Trophoblast cell (in vitro differentiated cells and primary cell): Measurements from ENCODE around the gene TIGD2.

ENCODE experiments used
- DNase-seq, 2 donors: peaks; one replicate each; pipeline ENCODE4 v3.0.0-alpha.2; 2016
- H2AFZ ChIP-seq: 2 replicates; pipeline ENCODE4 v1.6.1; 2013; ENCODE audit warnings: low read length, moderate library complexity, mild to moderate bottlenecking; ENCODE audit not compliant: insufficient read depth, poor library complexity
- H2AK5ac ChIP-seq: 2 replicates; pipeline ENCODE4 v1.6.1; 2013; ENCODE audit warnings: mild to moderate bottlenecking, low read length
- H2BK120ac ChIP-seq: 2 replicates; pipeline ENCODE4 v1.6.1; 2013; ENCODE audit warnings: low read length, mild to moderate bottlenecking, moderate library complexity; ENCODE audit not compliant: insufficient read depth, poor library complexity
- H2BK12ac ChIP-seq: 2 replicates; pipeline ENCODE4 v1.6.1; 2013; ENCODE audit warnings: mild to moderate bottlenecking, low read length, moderate library complexity
- H2BK5ac ChIP-seq: 2 replicates; pipeline ENCODE4 v1.6.1; 2013; ENCODE audit warnings: low read length, low read depth, moderate library complexity, mild to moderate bottlenecking; ENCODE audit not compliant: poor library complexity
- H3K14ac ChIP-seq: 2 replicates; pipeline ENCODE4 v1.6.1; 2013; ENCODE audit warnings: mild to moderate bottlenecking, low read length
- H3K18ac ChIP-seq: 2 replicates; pipeline ENCODE4 v1.6.1; 2013; ENCODE audit warnings: mild to moderate bottlenecking, low read length
- H3K23ac ChIP-seq: 2 replicates; pipeline ENCODE4 v1.6.1; 2013; ENCODE audit warnings: low read length
- H3K27ac ChIP-seq: 2 replicates; pipeline ENCODE4 v1.5.1; 2013; ENCODE audit warnings: low read depth, mild to moderate bottlenecking, inconsistent platforms, low read length, moderate library complexity
- H3K27me3 ChIP-seq: 2 replicates; pipeline ENCODE4 v1.6.1; 2013; ENCODE audit warnings: inconsistent platforms, mild to moderate bottlenecking, low read length, moderate library complexity; ENCODE audit not compliant: insufficient read depth
- H3K36me3 ChIP-seq, 2 experiments: 1 replicate in 1 of 2; 2 replicates in 1 of 2; pipeline ENCODE4 v1.6.1; 2013; ENCODE audit warnings: low read length in 2 of 2, mild to moderate bottlenecking in 2 of 2, moderate library complexity in 1 of 2; ENCODE audit not compliant: insufficient read depth in 2 of 2, control insufficient read depth in 1 of 2
- H3K4ac ChIP-seq: 2 replicates; pipeline ENCODE4 v1.6.1; 2013; ENCODE audit warnings: low read depth, mild to moderate bottlenecking, low read length, moderate library complexity
- H3K4me1 ChIP-seq, 2 experiments: 1 replicate in 1 of 2; 2 replicates in 1 of 2; pipeline ENCODE4 v1.6.1; 2013; ENCODE audit warnings: low read length in 2 of 2, mild to moderate bottlenecking in 2 of 2, moderate library complexity in 1 of 2; ENCODE audit not compliant: insufficient read depth in 2 of 2, control insufficient read depth in 1 of 2
- H3K4me2 ChIP-seq: 2 replicates; pipeline ENCODE4 v1.6.1; 2013; ENCODE audit warnings: inconsistent platforms, mild to moderate bottlenecking, low read length, moderate library complexity
- H3K4me3 ChIP-seq: 2 replicates; pipeline ENCODE4 v1.5.1; 2013; ENCODE audit warnings: mild to moderate bottlenecking, low read depth, low read length, inconsistent platforms
- H3K79me1 ChIP-seq: one replicate; pipeline ENCODE4 v1.6.1; 2013; ENCODE audit warnings: low read length
- H3K79me2 ChIP-seq: 2 replicates; pipeline ENCODE4 v1.6.1; 2013; ENCODE audit warnings: low read length, mild to moderate bottlenecking; ENCODE audit not compliant: control insufficient read depth, insufficient read depth, poor library complexity
- H3K9ac ChIP-seq: 2 replicates; pipeline ENCODE4 v1.6.1; 2013; ENCODE audit warnings: mild to moderate bottlenecking, low read length
- H3K9me3 ChIP-seq: 2 replicates; pipeline ENCODE4 v1.6.1; 2013; ENCODE audit warnings: low read depth, mild to moderate bottlenecking, control low read depth, inconsistent platforms, low read length; ENCODE audit not compliant: insufficient read depth
- H4K12ac ChIP-seq: 2 replicates; pipeline ENCODE4 v1.6.1; 2013; ENCODE audit warnings: low read depth, mild to moderate bottlenecking, low read length, moderate library complexity
- H4K8ac ChIP-seq: 2 replicates; pipeline ENCODE4 v1.6.1; 2013; ENCODE audit warnings: low read depth, mild to moderate bottlenecking, low read length, moderate library complexity
- H4K91ac ChIP-seq: one replicate; pipeline ENCODE4 v1.6.1; 2013; ENCODE audit warnings: low read depth, mild to moderate bottlenecking, low read length, moderate library complexity
- WGBS: extraction: QIAGEN DNeasy Blood & Tissue Kit; methylation state at CpG from one replicate; pipeline ENCODE4 v1.1.7; 2013; ENCODE audit warnings: missing lambda C conversion rate; ENCODE audit not compliant: insufficient read length, insufficient coverage; ENCODE audit errors: extremely low coverage; 5-methylcytosine and 5-hydroxymethylcytosine counted together

TIGD2 gene

DNA sequence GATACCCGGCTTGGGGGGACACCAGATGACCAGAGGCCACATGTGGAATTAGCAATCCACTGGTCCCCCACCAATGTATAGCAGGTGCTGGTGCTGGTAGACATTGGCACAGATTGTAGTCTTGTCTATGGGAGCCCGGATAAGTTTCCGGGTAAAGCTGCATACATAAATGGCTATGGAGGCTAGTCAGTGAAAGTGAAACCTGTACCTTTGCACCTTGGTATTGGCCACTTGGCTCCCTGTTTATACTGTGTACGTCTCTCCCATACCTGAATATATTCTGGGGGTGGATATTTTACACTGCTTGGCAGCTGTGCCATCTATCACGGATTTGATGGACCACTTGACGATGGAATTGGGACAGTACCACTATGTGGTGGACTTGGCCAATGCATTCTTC is 5.6 kb upstream of the TIGD2 start:
- no peaks in the 10 kb centered on the region for H3K27me3 ChIP-seq
- H2AK5ac ChIP-seq, result no peak overlapping the region
- H2AFZ ChIP-seq, result no peak overlapping the region
- no peak overlapping the region for H4K8ac ChIP-seq
- H2BK12ac ChIP-seq, result no peak overlapping the region
- peaks cover 3% of the 10 kb centered on the region in 2 experiments for H3K4me1 ChIP-seq
- H3K9ac ChIP-seq, result no peak overlapping the region
- no peak overlapping the region for H3K4me2 ChIP-seq
- no peaks in the 10 kb centered on the region for H3K79me1 ChIP-seq
- H3K27ac ChIP-seq, result no peak overlapping the region
- no peak overlapping the region for H2BK5ac ChIP-seq
- H3K18ac ChIP-seq, result no peak overlapping the region
- no peak overlapping the region for H4K12ac ChIP-seq
- no peak overlapping the region for H3K14ac ChIP-seq
- no peak overlapping the region for H4K91ac ChIP-seq
- H2BK120ac ChIP-seq, result no peak overlapping the region
- H3K4ac ChIP-seq, result no peak overlapping the region
- peaks cover 4% of the 10 kb centered on the region for H3K9me3 ChIP-seq
- no peak for DNase-seq
- H3K79me2 ChIP-seq, result no peaks in the 10 kb centered on the region
- no peaks in the 10 kb centered on the region for H3K36me3 ChIP-seq
- no peak overlapping the region for H3K4me3 ChIP-seq
- no CpG with 5 or more reads among the region's 6 CpGs for WGBS
- H3K23ac ChIP-seq, result no peak overlapping the region

GRCh38 chr4:89108091-89108490 is 3.2 kb upstream of the TIGD2 start:
- Histone ChIP-seq H2BK120ac (no peak overlapping the region), H3K36me3 (no peaks in the 10 kb centered on the region), H3K14ac (no peak overlapping the region), H4K12ac (no peak overlapping the region), H3K79me1 (peaks cover 6% of the 10 kb centered on the region), H3K4ac (no peak overlapping the region), H3K9me3 (peaks cover 4% of the 10 kb centered on the region), H4K8ac (no peak overlapping the region), H2BK12ac (no peak overlapping the region), H3K27me3 (no peaks in the 10 kb centered on the region), H3K79me2 (peaks cover 4% of the 10 kb centered on the region), H3K23ac (no peak overlapping the region), H3K4me3 (no peak overlapping the region), H2AK5ac (no peak overlapping the region), H3K9ac (no peak overlapping the region), H4K91ac (no peak overlapping the region), H3K4me1 (peaks cover 4 to 8% of the 10 kb centered on the region in 2 experiments), H3K4me2 (no peak overlapping the region), H2AFZ (no peak overlapping the region), H3K18ac (no peak overlapping the region), H2BK5ac (no peak overlapping the region), H3K27ac (no peak overlapping the region)
- no CpG with 5 or more reads among the region's 4 CpGs for WGBS
- peak in 1 of 2 donors; percentile 4 for DNase-seq

DNA sequence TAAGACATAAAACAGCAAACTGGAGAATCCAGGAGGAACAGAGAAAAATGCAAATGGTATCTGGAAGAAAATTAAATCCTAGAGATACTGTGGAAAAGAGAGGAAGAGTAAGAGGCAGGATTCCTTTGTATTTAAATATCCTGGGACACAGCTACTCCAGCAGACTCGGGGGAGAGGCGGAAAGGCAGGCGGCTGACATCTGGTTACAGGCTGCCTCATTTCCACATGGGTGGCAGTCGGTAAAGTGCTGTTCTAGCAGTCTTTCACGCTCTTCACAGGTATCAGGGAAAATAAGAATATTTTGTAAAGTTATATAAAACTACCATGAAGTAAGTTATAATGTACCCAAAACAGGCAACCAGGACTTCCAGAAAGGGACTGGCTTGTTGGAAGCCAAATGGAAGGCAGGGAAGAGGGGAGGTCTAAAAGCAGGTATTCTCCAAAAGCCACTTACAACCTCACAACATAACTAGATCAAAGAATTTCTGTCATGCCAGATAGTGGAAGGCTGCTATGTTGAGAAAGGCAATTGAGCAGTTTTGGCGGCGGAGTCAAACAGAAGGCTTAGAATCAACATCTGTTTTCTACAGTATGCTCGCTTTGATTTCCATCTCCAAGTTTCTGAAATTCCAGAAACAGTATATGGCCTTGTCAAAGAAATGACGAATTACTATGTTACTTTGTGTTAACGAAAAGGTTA is 1.3 kb upstream of the TIGD2 start:
- Histone ChIP-seq H3K9ac (no peak overlapping the region), H3K27ac (no peak overlapping the region), H3K27me3 (no peaks in the 10 kb centered on the region), H3K4ac (no peak overlapping the region), H3K4me3 (no peak overlapping the region), H3K9me3 (peaks cover 4% of the 10 kb centered on the region), H4K12ac (no peak overlapping the region), H2AFZ (no peak overlapping the region), H3K79me2 (peaks cover 4% of the 10 kb centered on the region), H3K18ac (no peak overlapping the region), H2BK5ac (no peak overlapping the region), H2AK5ac (no peak overlapping the region), H3K4me1 (peaks cover 5 to 9% of the 10 kb centered on the region in 2 experiments), H3K36me3 (no peaks in the 10 kb centered on the region), H4K91ac (no peak overlapping the region), H3K79me1 (peaks cover 6% of the 10 kb centered on the region), H4K8ac (no peak overlapping the region), H3K23ac (no peak overlapping the region), H2BK12ac (no peak overlapping the region), H3K14ac (no peak overlapping the region), H2BK120ac (no peak overlapping the region), H3K4me2 (peak overlapping the region; percentile 99)
- WGBS, result no CpG with 5 or more reads among the region's 10 CpGs
- peak; percentile 22 to 65 for DNase-seq

DNA sequence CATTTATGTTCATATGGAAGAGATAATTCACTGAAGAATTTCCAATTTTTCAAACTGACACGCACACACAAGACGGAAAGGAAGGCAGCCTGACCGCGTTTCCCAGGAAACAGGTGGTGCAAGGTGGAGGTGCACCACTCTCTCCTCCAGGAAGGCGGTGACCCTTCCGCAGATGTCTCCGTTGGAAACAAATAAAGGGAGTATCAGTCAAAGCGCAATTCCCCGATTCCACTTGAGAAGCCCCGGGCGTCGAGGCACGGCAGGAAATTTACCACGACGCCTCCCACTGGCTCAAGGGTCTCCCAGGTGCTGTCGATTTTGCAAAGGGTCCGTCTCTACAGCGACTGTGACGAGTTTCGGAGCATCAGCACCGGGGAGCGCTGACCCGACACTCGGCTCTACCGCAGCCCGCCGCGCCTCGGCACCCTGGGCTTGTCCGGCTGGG is 770 bp upstream of the TIGD2 start:
- no peaks in the 10 kb centered on the region for H3K27me3 ChIP-seq
- H3K23ac ChIP-seq, result no peak overlapping the region
- no peak overlapping the region for H2AK5ac ChIP-seq
- no peak overlapping the region for H3K9ac ChIP-seq
- DNase-seq, result peak in 1 of 2 donors; percentile 11
- H3K79me2 ChIP-seq, result peaks cover 4% of the 10 kb centered on the region
- H2AFZ ChIP-seq, result peak overlapping the region; percentile 80
- H3K79me1 ChIP-seq, result peaks cover 6% of the 10 kb centered on the region
- no peak overlapping the region for H2BK5ac ChIP-seq
- H3K4me2 ChIP-seq, result peak overlapping the region; percentile 99
- H3K4ac ChIP-seq, result no peak overlapping the region
- H3K4me1 ChIP-seq, result peaks cover 5 to 9% of the 10 kb centered on the region in 2 experiments
- H2BK12ac ChIP-seq, result no peak overlapping the region
- H3K4me3 ChIP-seq, result peak overlapping the region; percentile 84
- H4K91ac ChIP-seq, result no peak overlapping the region
- no peak overlapping the region for H4K8ac ChIP-seq
- H4K12ac ChIP-seq, result no peak overlapping the region
- H3K18ac ChIP-seq, result no peak overlapping the region
- WGBS, result no CpG with 5 or more reads among the region's 30 CpGs
- no peak overlapping the region for H3K27ac ChIP-seq
- no peak overlapping the region for H2BK120ac ChIP-seq
- peaks cover 4% of the 10 kb centered on the region for H3K9me3 ChIP-seq
- H3K14ac ChIP-seq, result no peak overlapping the region
- no peaks in the 10 kb centered on the region for H3K36me3 ChIP-seq
